HCT116 (cell line): ENCODE measurements around the gene ZNF165. TPM values are rescaled to one million over a fixed set of nuclear protein-coding genes. Genes with fewer than 3 reads are reported as not detected.
"Not testable (repeated sequence)": the region's sequence is repeated elsewhere in the genome, so short reads cannot be mapped to it uniquely, and the experiment has no call there.

ENCODE experiments used
- ATAC-seq: fragments of 200-7000 bp; cut with Tn5 transposase; 2 replicates; pipeline ENCODE4 v1.9.1; 2020; ENCODE audit warnings: mild to moderate bottlenecking, moderate library complexity
- BruUV-seq: library from RNA; stranded (reverse); fragments of 400-500 nt; replicated peaks from 2 replicates; lab custom pipeline; 2021; lab: Mats Ljungman, UMichigan
- CTCF ChIA-PET: fragments of 300-600 bp; sonication (Branson Sonifier 250); formaldehyde crosslinking; loops from one replicate; lab custom pipeline; 2021; ENCODE audit warnings: antibody characterized with exemption; lab: Charles Lee
- POLR2A ChIA-PET: fragments of 300-600, 350-600 bp; sonication (Branson Sonifier 250); formaldehyde crosslinking; loops from one replicate; lab custom pipeline; 2021; ENCODE audit warnings: antibody characterized with exemption; lab: Charles Lee
- RAD21 ChIA-PET, 2 experiments: fragments of 300-600 bp; sonication (Branson Sonifier 250); formaldehyde crosslinking; loops; one replicate each; lab custom pipeline; 2023; ENCODE audit warnings: low total read pairs in 2 of 2; ENCODE audit not compliant: uncharacterized antibody in 2 of 2, unreplicated experiment in 2 of 2, low non-redundant PET in 1 of 2; lab: Charles Lee
- DNase-seq: peaks from one replicate; pipeline ENCODE4 v3.0.0-alpha.2; 2010; ENCODE audit warnings: low read depth, low spot score
- H2AFZ ChIP-seq: fragments of 200-600 bp; shearing (Covaris generic), sonication (generic); 2 replicates; pipeline ENCODE4 v1.6.1; 2017; ENCODE audit warnings: low read depth, mixed run types, mixed read lengths, antibody characterized with exemption, low read length; ENCODE audit not compliant: poor library complexity, severe bottlenecking
- H3K27ac ChIP-seq: 2 replicates; pipeline ENCODE4 v1.5.1; 2012; ENCODE audit warnings: low read depth, low read length
- H3K27me3 ChIP-seq: fragments of 200-600 bp; sonication (generic); 2 replicates; pipeline ENCODE4 v1.6.1; 2016; ENCODE audit warnings: mixed run types, low read length, mixed read lengths; ENCODE audit not compliant: insufficient read depth
- H3K36me3 ChIP-seq, 2 experiments: fragments of 200-500 bp in 1 of 2; fragments of 200-600 bp in 1 of 2; sonication (Bioruptor generic) in 1 of 2; sonication (generic) in 1 of 2; 2 replicates each; pipeline versions ENCODE4 v1.5.1 to v1.6.1; 2014 to 2016; ENCODE audit warnings: low read length in 2 of 2, inconsistent platforms in 1 of 2, mixed read lengths in 1 of 2, mixed run types in 1 of 2; ENCODE audit not compliant: insufficient read depth in 2 of 2, control insufficient read depth in 1 of 2
- H3K4me1 ChIP-seq, 2 experiments: fragments of 200-600 bp in 1 of 2; sonication (generic) in 1 of 2; 2 replicates each; pipeline versions ENCODE4 v1.5.1 to v1.6.1; 2012 to 2017; ENCODE audit warnings: low read length in 2 of 2, inconsistent platforms in 1 of 2, mild to moderate bottlenecking in 1 of 2, mixed read lengths in 1 of 2, mixed run types in 1 of 2, moderate library complexity in 1 of 2; ENCODE audit not compliant: insufficient read depth in 2 of 2, control insufficient read depth in 1 of 2
- H3K4me2 ChIP-seq: fragments of 200-600 bp; sonication (generic); 2 replicates; pipeline ENCODE4 v1.6.1; 2017; ENCODE audit warnings: mixed run types, low read length, mixed read lengths
- H3K4me3 ChIP-seq, 2 experiments: fragments of 200-600 bp in 1 of 2; sonication (generic) in 1 of 2; replicated peaks in 1 of 2; 2 replicates each; pipeline ENCODE4 v1.5.1; 2011 to 2016; ENCODE audit warnings: low read length in 2 of 2, control low read depth in 1 of 2, low read depth in 1 of 2, mild to moderate bottlenecking in 1 of 2, mixed read lengths in 1 of 2, mixed run types in 1 of 2
- H3K79me2 ChIP-seq: fragments of 200-600 bp; sonication (generic); 2 replicates; pipeline ENCODE4 v1.6.1; 2017; ENCODE audit warnings: mild to moderate bottlenecking, mixed run types, low read length, moderate library complexity, mixed read lengths; ENCODE audit not compliant: insufficient read depth
- H3K9ac ChIP-seq: fragments of 200-600 bp; sonication (generic); 2 replicates; pipeline ENCODE4 v1.6.1; 2016; ENCODE audit warnings: low read length, mixed read lengths
- H3K9me2 ChIP-seq: fragments of 200-600 bp; sonication (generic), shearing (Covaris generic); 2 replicates; pipeline ENCODE4 v1.6.1; 2017; ENCODE audit warnings: mixed run types, mild to moderate bottlenecking, moderate library complexity; ENCODE audit not compliant: insufficient read depth
- H3K9me3 ChIP-seq, 2 experiments: fragments of 200-500 bp in 1 of 2; fragments of 200-600 bp in 1 of 2; sonication (Bioruptor generic) in 1 of 2; sonication (generic) in 1 of 2; 2 replicates each; pipeline ENCODE4 v1.6.1; 2014 to 2017; ENCODE audit warnings: low read length in 2 of 2, mixed read lengths in 2 of 2, inconsistent platforms in 1 of 2, low read depth in 1 of 2, mild to moderate bottlenecking in 1 of 2, mixed run types in 1 of 2, moderate library complexity in 1 of 2; ENCODE audit not compliant: control insufficient read depth in 1 of 2, insufficient read depth in 1 of 2
- H4K20me1 ChIP-seq: fragments of 200-600 bp; sonication (generic), shearing (Covaris generic); 2 replicates; pipeline ENCODE4 v1.6.1; 2017; ENCODE audit warnings: mixed run types, mild to moderate bottlenecking, moderate library complexity; ENCODE audit not compliant: insufficient read depth
- ZFX ChIP-seq: fragments of 450-650 bp; IDR thresholded peaks from 2 replicates; pipeline ENCODE4 v1.6.1; 2017
- intact Hi-C: fragments of 100-400 bp; cut with micrococcal nuclease; formaldehyde crosslinking; loops from 2 replicates; pipeline ENCODE4 v1.10.0; 2022
- total RNA-seq: library from RNA; stranded (reverse); gene quantifications from one replicate; pipeline ENCODE4 v1.2.1, GENCODE V29; 2021; ENCODE audit not compliant: unreplicated experiment
- TF ChIP-seq, protein P1 (sequence below): IDR thresholded peaks from 2 replicates; pipeline ENCODE4 v1.6.1; 2012; ENCODE audit warnings: low read depth

The ZNF165 gene
- total RNA-seq, 1 experiment from 2014 or later: 11.2 TPM

DNA sequence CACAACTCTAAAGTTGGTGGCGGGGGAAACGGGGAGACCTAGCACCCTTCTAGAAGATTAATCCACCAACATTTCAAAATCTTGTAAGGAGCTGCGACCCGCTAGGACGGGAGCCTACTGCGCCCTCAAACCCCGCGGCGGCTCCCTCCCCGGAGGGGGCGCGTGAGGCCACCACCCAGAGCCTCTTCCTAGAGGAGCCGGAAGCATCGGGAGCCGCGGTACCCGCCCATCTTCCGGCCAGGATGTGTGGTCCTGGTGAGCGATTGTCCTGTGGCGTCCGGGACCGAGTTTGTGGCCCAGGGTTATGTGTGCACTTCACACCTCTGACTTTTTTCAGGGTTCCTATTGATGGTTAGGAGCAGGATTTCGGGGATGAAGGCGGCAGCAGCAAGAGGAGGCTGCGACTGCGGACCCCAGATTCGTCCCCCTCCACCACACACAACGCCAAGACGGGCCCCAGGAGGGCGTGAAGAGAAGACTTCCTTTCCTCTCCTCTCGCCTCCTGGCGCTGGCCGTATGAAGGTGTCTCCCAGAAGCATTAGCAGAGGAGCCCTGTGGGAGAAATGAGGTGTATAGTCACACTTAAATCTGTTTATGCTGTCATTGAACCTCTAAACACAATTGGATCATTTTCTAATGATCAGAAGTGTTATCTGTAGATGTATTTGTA is 10.7 kb downstream of the ZNF165 start:
- no TSS peak for BruUV-seq

GRCh38 chr6:28102222-28102621 is 21.9 kb downstream of the ZNF165 start:
- H3K36me3 ChIP-seq, H4K20me1 ChIP-seq, BruUV-seq, H2AFZ ChIP-seq, H3K9me3 ChIP-seq, intact Hi-C loops, H3K4me2 ChIP-seq, H3K4me1 ChIP-seq, RAD21 ChIA-PET, H3K9me2 ChIP-seq, ATAC-seq, H3K27me3 ChIP-seq, POLR2A ChIA-PET, CTCF ChIA-PET, DNase-seq, H3K9ac ChIP-seq, H3K79me2 ChIP-seq, H3K27ac ChIP-seq, H3K4me3 ChIP-seq: not testable (repeated sequence)

More for the DNA sequence above, 10.7 kb downstream of the ZNF165 start:
- no peak for DNase-seq
- Histone ChIP-seq H2AFZ (no peak overlapping the region), H4K20me1 (no peaks in the 10 kb centered on the region), H3K36me3 (peaks cover 20 to 35% of the 10 kb centered on the region in 2 experiments), H3K4me1 (no peaks in the 10 kb centered on the region), H3K4me3 (no peak overlapping the region), H3K27me3 (no peaks in the 10 kb centered on the region), H3K9me2 (no peaks in the 10 kb centered on the region), H3K79me2 (no peaks in the 10 kb centered on the region), H3K9me3 (peaks cover 9 to 16% of the 10 kb centered on the region in 2 experiments; a peak in 3 of 4 replicates), H3K4me2 (no peak overlapping the region)
- CTCF ChIA-PET: no interaction called here
- POLR2A ChIA-PET: no interaction called here
- intact Hi-C loops: no loop called here
- no peak for ATAC-seq
- RAD21 ChIA-PET: no interaction called here
- TF ChIP-seq, protein P1, sequence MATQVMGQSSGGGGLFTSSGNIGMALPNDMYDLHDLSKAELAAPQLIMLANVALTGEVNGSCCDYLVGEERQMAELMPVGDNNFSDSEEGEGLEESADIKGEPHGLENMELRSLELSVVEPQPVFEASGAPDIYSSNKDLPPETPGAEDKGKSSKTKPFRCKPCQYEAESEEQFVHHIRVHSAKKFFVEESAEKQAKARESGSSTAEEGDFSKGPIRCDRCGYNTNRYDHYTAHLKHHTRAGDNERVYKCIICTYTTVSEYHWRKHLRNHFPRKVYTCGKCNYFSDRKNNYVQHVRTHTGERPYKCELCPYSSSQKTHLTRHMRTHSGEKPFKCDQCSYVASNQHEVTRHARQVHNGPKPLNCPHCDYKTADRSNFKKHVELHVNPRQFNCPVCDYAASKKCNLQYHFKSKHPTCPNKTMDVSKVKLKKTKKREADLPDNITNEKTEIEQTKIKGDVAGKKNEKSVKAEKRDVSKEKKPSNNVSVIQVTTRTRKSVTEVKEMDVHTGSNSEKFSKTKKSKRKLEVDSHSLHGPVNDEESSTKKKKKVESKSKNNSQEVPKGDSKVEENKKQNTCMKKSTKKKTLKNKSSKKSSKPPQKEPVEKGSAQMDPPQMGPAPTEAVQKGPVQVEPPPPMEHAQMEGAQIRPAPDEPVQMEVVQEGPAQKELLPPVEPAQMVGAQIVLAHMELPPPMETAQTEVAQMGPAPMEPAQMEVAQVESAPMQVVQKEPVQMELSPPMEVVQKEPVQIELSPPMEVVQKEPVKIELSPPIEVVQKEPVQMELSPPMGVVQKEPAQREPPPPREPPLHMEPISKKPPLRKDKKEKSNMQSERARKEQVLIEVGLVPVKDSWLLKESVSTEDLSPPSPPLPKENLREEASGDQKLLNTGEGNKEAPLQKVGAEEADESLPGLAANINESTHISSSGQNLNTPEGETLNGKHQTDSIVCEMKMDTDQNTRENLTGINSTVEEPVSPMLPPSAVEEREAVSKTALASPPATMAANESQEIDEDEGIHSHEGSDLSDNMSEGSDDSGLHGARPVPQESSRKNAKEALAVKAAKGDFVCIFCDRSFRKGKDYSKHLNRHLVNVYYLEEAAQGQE: no peak
- TF ChIP-seq ZFX: no peak
- TF ChIP-seq, all 23 proteins: peak for 0
- Histone ChIP-seq H3K9ac (no peak overlapping the region), H3K27ac (no peak overlapping the region)

DNA sequence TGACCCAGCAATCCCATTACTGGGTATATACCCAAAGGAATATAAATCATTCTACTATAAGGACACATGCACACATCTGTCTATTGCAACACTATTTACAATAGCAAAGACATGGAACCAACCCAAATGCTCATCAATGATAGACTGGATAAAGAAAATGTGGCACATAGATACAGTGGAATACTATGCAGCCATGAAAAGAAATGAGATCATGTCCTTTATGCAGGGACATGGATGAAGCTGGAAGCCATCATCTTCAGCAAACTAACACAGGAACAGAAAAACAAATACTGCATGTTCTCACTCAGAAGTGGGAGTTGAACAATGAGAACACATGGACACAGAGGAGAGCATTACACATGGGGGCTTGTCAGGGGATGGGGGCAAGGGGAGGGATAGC is 22.3 kb downstream of the ZNF165 start:
- H3K4me1 ChIP-seq, POLR2A ChIA-PET, BruUV-seq: not testable (repeated sequence)

More for the DNA sequence above, 22.3 kb downstream of the ZNF165 start:
- DNase-seq, H3K79me2 ChIP-seq, H3K36me3 ChIP-seq, H3K4me3 ChIP-seq, ATAC-seq, RAD21 ChIA-PET, intact Hi-C loops, H3K27ac ChIP-seq, H4K20me1 ChIP-seq, H3K9me3 ChIP-seq, H3K27me3 ChIP-seq, H3K9ac ChIP-seq, H3K9me2 ChIP-seq, H3K4me2 ChIP-seq, H2AFZ ChIP-seq, CTCF ChIA-PET: not testable (repeated sequence)
